Gastroesophageal sphincter (tissue), 4 donors: ENCODE measurements around the gene BRINP2. TPM values are rescaled to one million over a fixed set of nuclear protein-coding genes. Genes with fewer than 3 reads are reported as not detected.

Experiments used
- ATAC-seq: fragments of 150-250 bp; one replicate; pipeline ENCODE4 v1.9.1; 2016; ENCODE audit warnings: mild to moderate bottlenecking, moderate library complexity
- H3K27ac ChIP-seq, 4 donors: fragments of 200-600 bp; sonication (generic) in 3 of 4; 1 replicate in 3 of 4; 2 replicates in 1 of 4; pipeline ENCODE4 v1.5.1; 2016 to 2019
- H3K27me3 ChIP-seq: fragments of 200-600 bp; sonication (generic); one replicate; pipeline ENCODE4 v1.5.1; 2019
- H3K36me3 ChIP-seq, 2 donors: fragments of 200-600 bp; sonication (generic); one replicate each; pipeline ENCODE4 v1.5.1; 2019; ENCODE audit warnings: control low read depth in 1 of 2
- H3K4me1 ChIP-seq, 3 donors: fragments of 200-600 bp; sonication (generic); 1 replicate in 2 of 3; 2 replicates in 1 of 3; pipeline ENCODE4 v1.5.1; 2016 to 2019; ENCODE audit warnings: control low read depth in 2 of 3
- H3K4me3 ChIP-seq, 2 donors: fragments of 200-600 bp; sonication (generic); one replicate each; pipeline ENCODE4 v1.5.1; 2019; ENCODE audit warnings: mild to moderate bottlenecking in 1 of 2, moderate library complexity in 1 of 2
- H3K9me3 ChIP-seq, 3 donors: fragments of 200-600 bp; sonication (generic); one replicate each; pipeline ENCODE4 v1.5.1; 2017 to 2019; ENCODE audit warnings: control low read depth in 2 of 3
- CTCF ChIP-seq, 4 experiments: fragments of 200-600 bp in 2 of 4; fragments of 450-650 bp in 2 of 4; sonication (generic) in 1 of 4; IDR thresholded peaks; one replicate each; pipeline ENCODE4 v1.5.1; 2017 to 2019; ENCODE audit warnings: antibody characterized with exemption in 4 of 4, mild to moderate bottlenecking in 2 of 4, moderate library complexity in 2 of 4
- EP300 ChIP-seq: sonication (generic); formaldehyde crosslinking; IDR thresholded peaks from one replicate; pipeline ENCODE4 v1.6.1; 2017; ENCODE audit warnings: antibody characterized with exemption, mild to moderate bottlenecking
- POLR2A ChIP-seq, 2 donors: fragments of 450-650 bp; IDR thresholded peaks; one replicate each; pipeline ENCODE4 v1.6.1; 2017; ENCODE audit warnings: antibody characterized with exemption in 2 of 2, mild to moderate bottlenecking in 2 of 2, moderate library complexity in 1 of 2
- POLR2AphosphoS5 ChIP-seq: sonication (generic); formaldehyde crosslinking; IDR thresholded peaks from one replicate; pipeline ENCODE4 v1.6.1; 2017; ENCODE audit warnings: antibody characterized with exemption
- WGBS, 2 donors: methylation state at CpG; one replicate each; pipeline ENCODE4 v1.1.5; 2018; ENCODE audit warnings: low coverage in 1 of 2; 5-methylcytosine and 5-hydroxymethylcytosine counted together
- total RNA-seq, 4 donors: library from RNA; depleted of rRNA; stranded (reverse); fragments of >200 nt; gene quantifications; one replicate each; pipeline ENCODE4 v1.1.0, GENCODE V29; 2016

BRINP2 gene
- total RNA-seq, 4 donors from 2014 or later, result 0.62 to 3.3 (median 1.2) TPM; not detected in 1

GRCh38 chr1:177270863-177271262 lies 100.1 kb downstream of the BRINP2 start:
- Histone ChIP-seq H3K4me3 (no peak overlapping the region), H3K9me3 (no peaks in the 10 kb centered on the region), H3K27me3 (no peaks in the 10 kb centered on the region), H3K27ac (no peak overlapping the region), H3K36me3 (no peaks in the 10 kb centered on the region), H3K4me1 (peaks cover 13 to 42% (median 14%) of the 10 kb centered on the region in 3 donors)
- no peak for ATAC-seq
- 63 to 90% methylated on average over 1 of the region's 1 CpG for WGBS, 2 donors
- TF ChIP-seq POLR2AphosphoS5 (no peak), POLR2A (IDR thresholded peaks at IDR 0.05) (no peak), EP300 (no peak), CTCF (IDR thresholded peaks at IDR 0.05) (no peak)

GRCh38 chr1:177273141-177273540 lies 102.4 kb downstream of the BRINP2 start:
- no peak for ATAC-seq
- H3K4me3 ChIP-seq, result no peak overlapping the region
- TF ChIP-seq EP300 (no peak), CTCF (IDR thresholded peaks at IDR 0.05) (no peak), POLR2A (IDR thresholded peaks at IDR 0.05) (no peak), POLR2AphosphoS5 (no peak)
- no peaks in the 10 kb centered on the region for H3K9me3 ChIP-seq
- 89 to 94% methylated on average over 3 of the region's 5 CpGs for WGBS, 2 donors
- H3K4me1 ChIP-seq, result peaks cover 13 to 46% (median 14%) of the 10 kb centered on the region in 3 donors
- peak overlapping the region in 2 of 4 donors; percentile 70 to 77 for H3K27ac ChIP-seq
- H3K36me3 ChIP-seq, result no peaks in the 10 kb centered on the region
- H3K27me3 ChIP-seq, result no peaks in the 10 kb centered on the region

- Histone ChIP-seq H3K9me3 (no peaks in the 10 kb centered on the region), H3K4me1 (peaks cover 13 to 46% (median 14%) of the 10 kb centered on the region in 3 donors), H3K27ac (peak overlapping the region; percentile 70 to 77 (median 75)), H3K27me3 (no peaks in the 10 kb centered on the region), H3K4me3 (no peak overlapping the region), H3K36me3 (no peaks in the 10 kb centered on the region)
- TF ChIP-seq POLR2A (IDR thresholded peaks at IDR 0.05) (no peak), POLR2AphosphoS5 (peak; percentile 78)
- peak; percentile 84 for ATAC-seq
- WGBS, 2 donors, result 7 to 8% methylated on average over 5 of the region's 5 CpGs
Measured at GRCh38 chr1:177274687-177275211, 104.0 kb downstream of the BRINP2 start.

GRCh38 chr1:177275736-177276135 lies 105.0 kb downstream of the BRINP2 start:
- WGBS, 2 donors, result 60% methylated on average over 1 of the region's 1 CpG; no CpG with 5 or more reads in 1 of the 2 donors
- no peaks in the 10 kb centered on the region for H3K9me3 ChIP-seq
- H3K27ac ChIP-seq, result peak overlapping the region in 2 of 4 donors; percentile 77
- TF ChIP-seq POLR2A (IDR thresholded peaks at IDR 0.05) (no peak), POLR2AphosphoS5 (no peak), EP300 (no peak), CTCF (IDR thresholded peaks at IDR 0.05) (no peak)
- no peaks in the 10 kb centered on the region for H3K36me3 ChIP-seq
- H3K4me3 ChIP-seq, result no peak overlapping the region
- ATAC-seq, result no peak
- peaks cover 13 to 46% (median 14%) of the 10 kb centered on the region in 3 donors for H3K4me1 ChIP-seq
- no peaks in the 10 kb centered on the region for H3K27me3 ChIP-seq

GRCh38 chr1:177278626-177279390 lies 108.0 kb downstream of the BRINP2 start:
- Histone ChIP-seq H3K4me3 (no peak overlapping the region), H3K27ac (no peak overlapping the region)

More at GRCh38 chr1:177278626-177279390, 108.0 kb downstream of the BRINP2 start:
- no peaks in the 10 kb centered on the region for H3K9me3 ChIP-seq
- H3K27me3 ChIP-seq, result no peaks in the 10 kb centered on the region
- ATAC-seq, result no peak
- H3K4me1 ChIP-seq, result peaks cover 11 to 24% (median 14%) of the 10 kb centered on the region in 3 donors
- no peaks in the 10 kb centered on the region for H3K36me3 ChIP-seq
- 69 to 88% methylated on average over 2 to 10 of the region's 10 CpGs for WGBS, 2 donors
- TF ChIP-seq POLR2A (IDR thresholded peaks at IDR 0.05) (no peak), EP300 (no peak), CTCF (IDR thresholded peaks at IDR 0.05) (no peak), POLR2AphosphoS5 (no peak)
